Measurements from ENCODE around the gene KCNJ16.

KCNJ16 gene

GRCh38 chr17:70078994-70079531 is 4.0 kb downstream of the KCNJ16 start:
- Histone ChIP-seq H3K36me3 (ENCODE audit: control insufficient read depth, insufficient read depth, low read length) (no peaks in the 10 kb centered on the region), H3K4me1 (ENCODE audit: control insufficient read depth, insufficient read depth, low read length, poor library complexity, severe bottlenecking) (no peaks in the 10 kb centered on the region), H3K9me3 (ENCODE audit: control insufficient read depth, low read length) (no peaks in the 10 kb centered on the region), H3K4me3 (ENCODE audit: extremely low read depth, insufficient read depth, low read length, poor library complexity, severe bottlenecking) (no peak overlapping the region), H3K27ac (ENCODE audit: low read depth, low read length, severe bottlenecking) (no peak overlapping the region)
- WGBS, 2 experiments (ENCODE audit: insufficient coverage in 2 of 2) = 92 to 96% methylated on average over 3 of the region's 3 CpGs

- H3K9me3 ChIP-seq (ENCODE audit: control insufficient read depth, low read length) = no peaks in the 10 kb centered on the region
- H3K27ac ChIP-seq (ENCODE audit: low read depth, low read length, severe bottlenecking) = no peak overlapping the region
- H3K36me3 ChIP-seq (ENCODE audit: control insufficient read depth, insufficient read depth, low read length) = no peaks in the 10 kb centered on the region
- no peak overlapping the region for H3K4me3 ChIP-seq (ENCODE audit: extremely low read depth, insufficient read depth, low read length, poor library complexity, severe bottlenecking)
- H3K4me1 ChIP-seq (ENCODE audit: control insufficient read depth, insufficient read depth, low read length, poor library complexity, severe bottlenecking) = no peaks in the 10 kb centered on the region
- WGBS, 2 experiments (ENCODE audit: insufficient coverage in 2 of 2) = 64 to 67% methylated on average over 3 of the region's 7 CpGs
These were observed 5.7 kb downstream of the KCNJ16 start for GRCh38 chr17:70080541-70081347.

- no peak overlapping the region for H3K4me3 ChIP-seq (ENCODE audit: extremely low read depth, insufficient read depth, low read length, poor library complexity, severe bottlenecking)
- H3K9me3 ChIP-seq (ENCODE audit: control insufficient read depth, low read length) = no peaks in the 10 kb centered on the region
- no peaks in the 10 kb centered on the region for H3K36me3 ChIP-seq (ENCODE audit: control insufficient read depth, insufficient read depth, low read length)
- H3K4me1 ChIP-seq (ENCODE audit: control insufficient read depth, insufficient read depth, low read length, poor library complexity, severe bottlenecking) = no peaks in the 10 kb centered on the region
- H3K27ac ChIP-seq (ENCODE audit: low read depth, low read length, severe bottlenecking) = no peak overlapping the region
- WGBS, 2 experiments (ENCODE audit: insufficient coverage in 2 of 2) = 67% methylated on average over 1 of the region's 1 CpG; no CpG with 5 or more reads in 1 of the 2 experiments
These were observed 6.9 kb downstream of the KCNJ16 start for GRCh38 chr17:70081885-70082284.

- whole genome bisulfite sequencing, 2 experiments (ENCODE audit: insufficient coverage in 2 of 2) = 47 to 69% methylated on average over 2 to 3 of the region's 4 CpGs
- H3K4me1 ChIP-seq (ENCODE audit: control insufficient read depth, insufficient read depth, low read length, poor library complexity, severe bottlenecking) = peaks cover 1% of the 10 kb centered on the region
- no peak overlapping the region for H3K27ac ChIP-seq (ENCODE audit: low read depth, low read length, severe bottlenecking)
- H3K4me3 ChIP-seq (ENCODE audit: extremely low read depth, insufficient read depth, low read length, poor library complexity, severe bottlenecking) = no peak overlapping the region
- no peaks in the 10 kb centered on the region for H3K9me3 ChIP-seq (ENCODE audit: control insufficient read depth, low read length)
- H3K36me3 ChIP-seq (ENCODE audit: control insufficient read depth, insufficient read depth, low read length) = no peaks in the 10 kb centered on the region
These were observed 9.5 kb downstream of the KCNJ16 start for GRCh38 chr17:70084476-70084875.

DNA sequence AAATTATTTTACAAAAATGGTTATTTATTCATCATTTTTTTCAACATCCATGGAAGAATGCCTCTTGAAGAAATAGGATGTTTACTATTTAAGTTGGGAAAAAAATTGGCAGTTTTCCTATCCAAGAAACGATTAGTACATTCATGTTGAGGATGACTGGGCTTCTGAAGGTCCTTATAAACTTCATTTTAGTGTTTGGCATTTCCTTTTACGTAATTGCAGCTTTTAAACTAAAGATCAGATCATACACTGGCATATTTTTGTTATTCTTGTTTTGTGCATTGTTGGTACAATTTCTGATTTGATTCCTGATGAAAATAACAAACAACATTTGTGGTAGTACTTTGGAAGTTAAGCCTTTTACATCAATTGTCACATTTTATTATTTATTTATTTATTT is 11.5 kb downstream of the KCNJ16 start:
- Histone ChIP-seq H3K4me1 (ENCODE audit: control insufficient read depth, insufficient read depth, low read length, poor library complexity, severe bottlenecking) (peaks cover 7% of the 10 kb centered on the region), H3K36me3 (ENCODE audit: control insufficient read depth, insufficient read depth, low read length) (no peaks in the 10 kb centered on the region), H3K27ac (ENCODE audit: low read depth, low read length, severe bottlenecking) (no peak overlapping the region), H3K9me3 (ENCODE audit: control insufficient read depth, low read length) (no peaks in the 10 kb centered on the region), H3K4me3 (ENCODE audit: extremely low read depth, insufficient read depth, low read length, poor library complexity, severe bottlenecking) (no peak overlapping the region)
- 67 to 100% methylated on average over 1 to 2 of the region's 2 CpGs for WGBS, 2 experiments (ENCODE audit: insufficient coverage in 2 of 2)

DNA sequence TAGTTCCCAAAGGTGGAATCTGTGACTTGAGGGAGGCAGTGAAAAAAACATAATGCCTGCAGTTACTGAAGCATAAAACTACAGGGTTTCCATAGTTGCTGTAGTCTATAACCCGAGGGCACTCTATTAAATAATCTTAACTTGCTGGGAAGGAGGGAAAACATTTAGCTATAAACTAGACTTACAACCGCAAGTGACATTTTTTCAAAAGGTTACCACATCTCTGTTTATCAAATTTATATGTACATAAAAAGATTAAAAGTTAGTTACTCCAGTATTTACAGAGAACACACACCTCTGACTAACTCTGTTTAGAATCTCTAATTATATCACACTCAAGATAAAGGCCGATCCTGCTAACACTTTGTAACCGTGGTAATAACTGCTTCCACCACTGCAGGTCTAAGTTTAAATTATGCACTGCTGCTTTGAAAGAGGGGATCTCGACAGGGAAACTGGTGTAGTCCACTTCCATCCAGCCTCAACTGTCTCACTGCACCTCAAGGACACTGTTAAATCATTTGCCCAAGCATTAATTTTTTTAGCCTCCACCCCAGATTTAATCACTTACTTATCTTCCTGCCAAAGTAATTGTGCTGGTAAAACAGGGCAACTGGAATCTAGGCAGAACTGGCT is 14.6 kb downstream of the KCNJ16 start:
- H3K27ac ChIP-seq (ENCODE audit: low read depth, low read length, severe bottlenecking) = no peak overlapping the region
- WGBS, 2 experiments (ENCODE audit: insufficient coverage in 2 of 2) = 66 to 94% methylated on average over 2 to 3 of the region's 5 CpGs

GRCh38 chr17:70091005-70091568 is 16.1 kb downstream of the KCNJ16 start:
- H3K4me3 ChIP-seq (ENCODE audit: extremely low read depth, insufficient read depth, low read length, poor library complexity, severe bottlenecking) = no peak overlapping the region
- H3K4me1 ChIP-seq (ENCODE audit: control insufficient read depth, insufficient read depth, low read length, poor library complexity, severe bottlenecking) = peaks cover 7% of the 10 kb centered on the region
- WGBS, 2 experiments (ENCODE audit: insufficient coverage in 2 of 2) = no CpG with 5 or more reads among the region's 2 CpGs
- H3K36me3 ChIP-seq (ENCODE audit: control insufficient read depth, insufficient read depth, low read length) = no peaks in the 10 kb centered on the region
- no peak overlapping the region for H3K27ac ChIP-seq (ENCODE audit: low read depth, low read length, severe bottlenecking)
- no peaks in the 10 kb centered on the region for H3K9me3 ChIP-seq (ENCODE audit: control insufficient read depth, low read length)

More for the DNA sequence above, 14.6 kb downstream of the KCNJ16 start:
- Histone ChIP-seq H3K4me1 (ENCODE audit: control insufficient read depth, insufficient read depth, low read length, poor library complexity, severe bottlenecking) (peaks cover 7% of the 10 kb centered on the region), H3K4me3 (ENCODE audit: extremely low read depth, insufficient read depth, low read length, poor library complexity, severe bottlenecking) (no peak overlapping the region), H3K9me3 (ENCODE audit: control insufficient read depth, low read length) (no peaks in the 10 kb centered on the region), H3K36me3 (ENCODE audit: control insufficient read depth, insufficient read depth, low read length) (no peaks in the 10 kb centered on the region)

- Histone ChIP-seq H3K4me3 (ENCODE audit: extremely low read depth, insufficient read depth, low read length, poor library complexity, severe bottlenecking) (no peak overlapping the region), H3K4me1 (ENCODE audit: control insufficient read depth, insufficient read depth, low read length, poor library complexity, severe bottlenecking) (peaks cover 7% of the 10 kb centered on the region), H3K36me3 (ENCODE audit: control insufficient read depth, insufficient read depth, low read length) (no peaks in the 10 kb centered on the region), H3K27ac (ENCODE audit: low read depth, low read length, severe bottlenecking) (no peak overlapping the region), H3K9me3 (ENCODE audit: control insufficient read depth, low read length) (no peaks in the 10 kb centered on the region)
- WGBS, 2 experiments (ENCODE audit: insufficient coverage in 2 of 2) = no CpG with 5 or more reads among the region's 1 CpG
These were observed 16.7 kb downstream of the KCNJ16 start for GRCh38 chr17:70091696-70092095.

GRCh38 chr17:70093163-70093562 is 18.1 kb downstream of the KCNJ16 start:
- no peaks in the 10 kb centered on the region for H3K36me3 ChIP-seq (ENCODE audit: control insufficient read depth, insufficient read depth, low read length)
- H3K27ac ChIP-seq (ENCODE audit: low read depth, low read length, severe bottlenecking) = no peak overlapping the region
- no peaks in the 10 kb centered on the region for H3K9me3 ChIP-seq (ENCODE audit: control insufficient read depth, low read length)
- no CpG with 5 or more reads among the region's 3 CpGs for WGBS, 2 experiments (ENCODE audit: insufficient coverage in 2 of 2)
- peaks cover 7% of the 10 kb centered on the region for H3K4me1 ChIP-seq (ENCODE audit: control insufficient read depth, insufficient read depth, low read length, poor library complexity, severe bottlenecking)
- no peak overlapping the region for H3K4me3 ChIP-seq (ENCODE audit: extremely low read depth, insufficient read depth, low read length, poor library complexity, severe bottlenecking)

- Histone ChIP-seq H3K4me1 (ENCODE audit: control insufficient read depth, insufficient read depth, low read length, poor library complexity, severe bottlenecking) (no peaks in the 10 kb centered on the region), H3K36me3 (ENCODE audit: control insufficient read depth, insufficient read depth, low read length) (no peaks in the 10 kb centered on the region), H3K9me3 (ENCODE audit: control insufficient read depth, low read length) (peaks cover 5% of the 10 kb centered on the region), H3K4me3 (ENCODE audit: extremely low read depth, insufficient read depth, low read length, poor library complexity, severe bottlenecking) (no peak overlapping the region), H3K27ac (ENCODE audit: low read depth, low read length, severe bottlenecking) (no peak overlapping the region)
- 85 to 100% methylated on average over 1 to 3 of the region's 4 CpGs for WGBS, 2 experiments (ENCODE audit: insufficient coverage in 2 of 2)
These were observed 20.4 kb downstream of the KCNJ16 start for GRCh38 chr17:70095455-70095854.

All from mesodermal cell (in vitro differentiated cells).